ENCODE data around the gene CMPK2.

Gene CMPK2

DNA sequence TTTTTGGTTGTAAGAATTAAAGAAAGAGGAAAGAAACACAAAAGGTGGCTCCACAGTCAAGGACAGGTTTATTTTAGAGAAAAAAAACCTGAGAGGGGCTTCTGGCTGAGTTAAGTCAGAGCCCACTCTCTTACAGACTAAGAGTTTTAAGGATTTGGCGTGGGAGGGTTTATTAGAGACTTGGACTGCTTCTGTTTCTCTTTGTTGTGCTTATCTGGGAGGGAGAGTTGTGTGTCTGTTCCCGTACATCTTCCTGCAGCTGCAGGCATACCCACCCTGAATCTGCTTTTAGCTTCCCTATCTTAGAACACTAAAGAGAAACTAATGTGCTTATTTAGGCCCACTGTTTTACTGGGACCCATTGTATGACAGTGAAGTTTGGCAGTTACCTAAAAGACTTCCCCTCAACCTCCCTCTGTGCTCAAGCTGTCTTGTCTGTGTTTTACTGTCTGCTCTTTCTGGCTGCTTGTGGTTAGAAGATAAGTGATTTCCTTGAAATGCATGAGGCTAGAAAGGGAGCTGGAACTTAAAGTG, 14.6 kb upstream of the CMPK2 start:
- Histone ChIP-seq H3K27me3 (ENCODE audit: insufficient read depth, low read length, poor library complexity) (no peaks in the 10 kb centered on the region), H3K4me3 (ENCODE audit: low read depth in 1 of 2, low read length in 2 of 2) (peak overlapping the region in 1 of 2 experiments; percentile 49; a peak in 2 of 4 replicates), H3K4me1 (ENCODE audit: insufficient read depth, low read length) (peaks cover 74% of the 10 kb centered on the region), H3K27ac (ENCODE audit: low read length) (peak overlapping the region; percentile 85), H3K79me2 (ENCODE audit: insufficient read depth, low read length) (peaks cover 33% of the 10 kb centered on the region), H3K9ac (ENCODE audit: low read depth, low read length) (peak overlapping the region; percentile 55), H3K9me3 (ENCODE audit: insufficient read depth, low read length, severe bottlenecking) (no peaks in the 10 kb centered on the region), H4K20me1 (ENCODE audit: insufficient read depth, low read length) (no peaks in the 10 kb centered on the region), H2AFZ (ENCODE audit: low read depth, low read length) (peak overlapping the region; percentile 33; the same call in 1 of the 2 replicates), H3K4me2 (ENCODE audit: insufficient read depth, low read length) (peak overlapping the region; percentile 76), H3K36me3 (ENCODE audit: insufficient read depth, low read length) (no peaks in the 10 kb centered on the region)
- no peak for TF ChIP-seq EZH2 (IDR thresholded peaks at IDR 0.05; ENCODE audit: borderline replicate concordance, low read depth, low read length, severe bottlenecking)
- TF ChIP-seq, protein P1, sequence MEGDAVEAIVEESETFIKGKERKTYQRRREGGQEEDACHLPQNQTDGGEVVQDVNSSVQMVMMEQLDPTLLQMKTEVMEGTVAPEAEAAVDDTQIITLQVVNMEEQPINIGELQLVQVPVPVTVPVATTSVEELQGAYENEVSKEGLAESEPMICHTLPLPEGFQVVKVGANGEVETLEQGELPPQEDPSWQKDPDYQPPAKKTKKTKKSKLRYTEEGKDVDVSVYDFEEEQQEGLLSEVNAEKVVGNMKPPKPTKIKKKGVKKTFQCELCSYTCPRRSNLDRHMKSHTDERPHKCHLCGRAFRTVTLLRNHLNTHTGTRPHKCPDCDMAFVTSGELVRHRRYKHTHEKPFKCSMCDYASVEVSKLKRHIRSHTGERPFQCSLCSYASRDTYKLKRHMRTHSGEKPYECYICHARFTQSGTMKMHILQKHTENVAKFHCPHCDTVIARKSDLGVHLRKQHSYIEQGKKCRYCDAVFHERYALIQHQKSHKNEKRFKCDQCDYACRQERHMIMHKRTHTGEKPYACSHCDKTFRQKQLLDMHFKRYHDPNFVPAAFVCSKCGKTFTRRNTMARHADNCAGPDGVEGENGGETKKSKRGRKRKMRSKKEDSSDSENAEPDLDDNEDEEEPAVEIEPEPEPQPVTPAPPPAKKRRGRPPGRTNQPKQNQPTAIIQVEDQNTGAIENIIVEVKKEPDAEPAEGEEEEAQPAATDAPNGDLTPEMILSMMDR (IDR thresholded peaks at IDR 0.05; ENCODE audit: borderline replicate concordance, extremely low read depth, low read length, poor library complexity, severe bottlenecking) = no peak
- ATAC-seq (ENCODE audit: insufficient read depth, low read depth) = peak; percentile 87
- peak; percentile 80 for DNase-seq

DNA sequence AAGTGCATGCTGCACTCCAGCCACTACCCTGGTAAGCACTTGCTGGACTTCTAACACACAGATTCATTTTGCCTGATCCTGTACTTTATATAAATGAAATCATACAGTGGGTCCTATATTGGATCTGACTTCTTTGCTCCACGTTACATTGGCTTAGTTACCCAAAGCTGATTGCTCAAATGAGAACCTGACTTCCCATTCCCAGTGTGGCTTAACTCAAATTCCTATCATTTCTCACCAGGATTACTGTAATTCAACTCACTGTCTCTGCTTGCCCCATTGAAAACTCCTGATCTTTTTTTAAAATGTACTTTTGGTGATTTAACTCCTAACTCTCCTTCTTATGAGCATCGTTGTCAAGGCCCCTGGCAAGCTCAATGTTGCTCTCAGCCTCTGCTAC, 13.3 kb upstream of the CMPK2 start:
- Histone ChIP-seq H3K4me3 (ENCODE audit: low read depth in 1 of 2, low read length in 2 of 2) (peak overlapping the region in 1 of 2 experiments; percentile 57; a peak in 2 of 4 replicates), H3K79me2 (ENCODE audit: insufficient read depth, low read length) (peaks cover 33% of the 10 kb centered on the region), H4K20me1 (ENCODE audit: insufficient read depth, low read length) (no peaks in the 10 kb centered on the region), H3K4me1 (ENCODE audit: insufficient read depth, low read length) (peaks cover 74% of the 10 kb centered on the region), H3K9me3 (ENCODE audit: insufficient read depth, low read length, severe bottlenecking) (peaks cover 4% of the 10 kb centered on the region), H3K27me3 (ENCODE audit: insufficient read depth, low read length, poor library complexity) (no peaks in the 10 kb centered on the region), H2AFZ (ENCODE audit: low read depth, low read length) (peak overlapping the region; percentile 48; the same call in 1 of the 2 replicates), H3K9ac (ENCODE audit: low read depth, low read length) (peak overlapping the region; percentile 55), H3K36me3 (ENCODE audit: insufficient read depth, low read length) (no peaks in the 10 kb centered on the region), H3K27ac (ENCODE audit: low read length) (peak overlapping the region; percentile 85), H3K4me2 (ENCODE audit: insufficient read depth, low read length) (peak overlapping the region; percentile 76)
- TF ChIP-seq EZH2 (IDR thresholded peaks at IDR 0.05; ENCODE audit: borderline replicate concordance, low read depth, low read length, severe bottlenecking) = no peak
- TF ChIP-seq, protein P1 (IDR thresholded peaks at IDR 0.05; ENCODE audit: borderline replicate concordance, extremely low read depth, low read length, poor library complexity, severe bottlenecking) = no peak
- ATAC-seq (ENCODE audit: insufficient read depth, low read depth) (no peak), DNase-seq (no peak)

DNA sequence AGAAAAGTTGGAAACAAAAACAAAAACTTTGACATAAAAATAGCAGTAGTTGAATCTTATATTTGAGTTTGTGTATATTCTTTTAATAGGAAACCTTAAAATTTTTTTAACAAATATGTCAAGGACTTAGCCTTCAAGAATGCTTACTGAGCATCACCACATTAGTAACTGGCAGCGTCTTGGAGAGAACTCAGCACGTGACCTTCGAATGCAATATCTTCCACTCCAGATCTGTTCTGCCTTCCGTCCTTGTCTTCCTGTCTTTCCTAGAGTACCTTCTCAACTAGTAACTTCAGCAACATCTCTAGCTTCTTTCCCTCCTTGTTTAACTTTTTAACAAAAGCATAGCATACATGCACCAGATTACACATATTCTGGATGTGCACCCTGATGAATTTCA, 12.8 kb upstream of the CMPK2 start:
- DNase-seq = no peak
- Histone ChIP-seq H3K9me3 (ENCODE audit: insufficient read depth, low read length, severe bottlenecking) (peaks cover 6% of the 10 kb centered on the region), H3K4me2 (ENCODE audit: insufficient read depth, low read length) (peak overlapping the region; percentile 76), H4K20me1 (ENCODE audit: insufficient read depth, low read length) (no peaks in the 10 kb centered on the region), H3K9ac (ENCODE audit: low read depth, low read length) (peak overlapping the region; percentile 55), H3K4me1 (ENCODE audit: insufficient read depth, low read length) (peaks cover 74% of the 10 kb centered on the region), H2AFZ (ENCODE audit: low read depth, low read length) (no peak overlapping the region), H3K36me3 (ENCODE audit: insufficient read depth, low read length) (no peaks in the 10 kb centered on the region), H3K27ac (ENCODE audit: low read length) (peak overlapping the region; percentile 85), H3K79me2 (ENCODE audit: insufficient read depth, low read length) (peaks cover 33% of the 10 kb centered on the region), H3K27me3 (ENCODE audit: insufficient read depth, low read length, poor library complexity) (no peaks in the 10 kb centered on the region), H3K4me3 (ENCODE audit: low read depth in 1 of 2, low read length in 2 of 2) (peak overlapping the region in 1 of 2 experiments; percentile 57; a peak in 2 of 4 replicates)
- no peak for TF ChIP-seq EZH2 (IDR thresholded peaks at IDR 0.05; ENCODE audit: borderline replicate concordance, low read depth, low read length, severe bottlenecking)
- TF ChIP-seq, protein P1 (IDR thresholded peaks at IDR 0.05; ENCODE audit: borderline replicate concordance, extremely low read depth, low read length, poor library complexity, severe bottlenecking) = no peak
- no peak for ATAC-seq (ENCODE audit: insufficient read depth, low read depth)
